Fibroblast of lung (primary cell): ENCODE results near the gene OTOA. TPM values are rescaled to one million over a fixed set of nuclear protein-coding genes. Genes with fewer than 3 reads are reported as not detected.
"Not testable (repeated sequence)": the region's sequence is repeated elsewhere in the genome, so short reads cannot be mapped to it uniquely, and the experiment has no call there.

ENCODE experiments used
- DNase-seq, 2 donors: peaks; one replicate each; pipeline versions ENCODE4 v3.0.0 to v3.0.0-alpha.2; 2010; ENCODE audit warnings: low read depth in 2 of 2
- H2AFZ ChIP-seq: 2 replicates; pipeline ENCODE4 v1.5.1; 2012; ENCODE audit warnings: low read length, control low read depth, inconsistent platforms
- H3K27ac ChIP-seq: 2 replicates; pipeline ENCODE4 v1.5.1; 2011; ENCODE audit warnings: low read length, control low read depth; ENCODE audit not compliant: insufficient read depth
- H3K27me3 ChIP-seq: 2 replicates; pipeline ENCODE4 v1.5.1; 2011; ENCODE audit warnings: mild to moderate bottlenecking, low read length; ENCODE audit not compliant: control insufficient read depth, insufficient read depth
- H3K36me3 ChIP-seq: 2 replicates; pipeline ENCODE4 v1.5.1; 2011; ENCODE audit warnings: low read length; ENCODE audit not compliant: control insufficient read depth, insufficient read depth
- H3K4me1 ChIP-seq: 2 replicates; pipeline ENCODE4 v1.5.1; 2011; ENCODE audit warnings: low read length; ENCODE audit not compliant: control insufficient read depth, insufficient read depth; ENCODE audit errors: extremely low read depth
- H3K4me2 ChIP-seq: 2 replicates; pipeline ENCODE4 v1.5.1; 2011; ENCODE audit warnings: low read length, control low read depth; ENCODE audit not compliant: insufficient read depth; ENCODE audit errors: extremely low read depth
- H3K4me3 ChIP-seq, 4 experiments: fragments of 200-600 bp in 1 of 4; sonication (generic) in 1 of 4; replicated peaks in 1 of 4; 2 replicates each; pipeline ENCODE4 v1.5.1; 2011 to 2016; ENCODE audit warnings: low read length in 4 of 4, low read depth in 3 of 4, mild to moderate bottlenecking in 3 of 4, control low read depth in 2 of 4, inconsistent platforms in 1 of 4, mixed read lengths in 1 of 4; ENCODE audit not compliant: insufficient read depth in 1 of 4; ENCODE audit errors: control extremely low read depth in 1 of 4
- H3K79me2 ChIP-seq: 2 replicates; pipeline ENCODE4 v1.5.1; 2012; ENCODE audit warnings: mild to moderate bottlenecking, low read length, inconsistent platforms; ENCODE audit not compliant: control insufficient read depth, insufficient read depth
- H3K9ac ChIP-seq: 2 replicates; pipeline ENCODE4 v1.5.1; 2011; ENCODE audit warnings: mild to moderate bottlenecking, low read length, control low read depth; ENCODE audit not compliant: insufficient read depth
- H3K9me3 ChIP-seq: 2 replicates; pipeline ENCODE4 v1.5.1; 2012; ENCODE audit warnings: low read depth, low read length; ENCODE audit not compliant: control insufficient read depth, insufficient read depth
- H4K20me1 ChIP-seq: 2 replicates; pipeline ENCODE4 v1.5.1; 2011; ENCODE audit warnings: low read length; ENCODE audit not compliant: control insufficient read depth, insufficient read depth; ENCODE audit errors: extremely low read depth
- CTCF ChIP-seq, 2 donors: IDR thresholded peaks in 1 of 2; conservative IDR thresholded peaks in 1 of 2; 1 replicate in 1 of 2; 2 replicates in 1 of 2; pipeline ENCODE4 v1.5.1; 2011 to 2012; ENCODE audit warnings: low read length in 2 of 2, control low read depth in 1 of 2, inconsistent platforms in 1 of 2, low read depth in 1 of 2, mild to moderate bottlenecking in 1 of 2
- polyA plus RNA-seq, 2 donors: library from polyadenylated mRNA; depleted of rRNA in 1 of 2; stranded (reverse) in 1 of 2; unstranded in 1 of 2; fragments of >200 nt; gene quantifications; 2 replicates each; pipeline ENCODE4 v1.2.1, GENCODE V29; 2011 to 2012; ENCODE audit warnings: missing spikeins in 1 of 2
- total RNA-seq: library from RNA; depleted of rRNA; stranded (reverse); fragments of >200 nt; gene quantifications from 2 replicates; pipeline ENCODE4 v1.2.1, GENCODE V29; 2014

The OTOA gene
- total and polyA plus RNA-seq, 2 donors (not counting 1 experiment from before 2014, with no cell fraction given): 0.17 TPM; not detected in 1

- TF ChIP-seq CTCF (conservative IDR thresholded peaks at IDR 0.05 in 1 of 2, IDR thresholded peaks at IDR 0.05 in 1 of 2; ENCODE audit: low read depth in 1 of 2, low read length in 2 of 2): peak; percentile 46 to 54
- DNase-seq: peak; percentile 34 to 76
These were observed 138.0 kb downstream of the OTOA start for GRCh38 chr16:21801538-21802374.

GRCh38 chr16:21802375-21802663 lies 138.6 kb downstream of the OTOA start:
- H3K36me3 ChIP-seq, H3K4me2 ChIP-seq, H3K9ac ChIP-seq, H3K9me3 ChIP-seq, H3K27me3 ChIP-seq, DNase-seq, H3K4me3 ChIP-seq, H4K20me1 ChIP-seq, H2AFZ ChIP-seq, H3K27ac ChIP-seq, H3K79me2 ChIP-seq, H3K4me1 ChIP-seq: not testable (repeated sequence)

More at GRCh38 chr16:21801538-21802374, 138.0 kb downstream of the OTOA start:
- H4K20me1 ChIP-seq, H3K9me3 ChIP-seq, H3K4me3 ChIP-seq, H3K27ac ChIP-seq, H3K27me3 ChIP-seq, H3K9ac ChIP-seq, H3K4me2 ChIP-seq, H2AFZ ChIP-seq, H3K36me3 ChIP-seq, H3K79me2 ChIP-seq, H3K4me1 ChIP-seq: not testable (repeated sequence)

Other genes with a start within 250 kb of the OTOA start
- 163 and 176 TPM in 2 replicates for gene METTL9, start 64.4 kb upstream of the OTOA start, total RNA-seq
- gene METTL9, start 64.4 kb upstream of the OTOA start, polyA plus RNA-seq: 104 and 124 TPM in 2 replicates
- under 0.01 TPM in 1 of 2 replicates, not detected in the other for gene IGSF6, start 11.4 kb upstream of the OTOA start, total RNA-seq
- gene IGSF6, start 11.4 kb upstream of the OTOA start, polyA plus RNA-seq: not detected in 2 replicates
- 18.2 and 32.2 TPM in 2 replicates for gene NPIPB4, start 193.8 kb downstream of the OTOA start, total RNA-seq
- 7.0 and 7.8 TPM in 2 replicates for gene NPIPB4, start 193.8 kb downstream of the OTOA start, polyA plus RNA-seq